Gastrocnemius medialis (tissue), 4 donors: Measurements from ENCODE around the gene CMC1.

Source experiments
- POLR2A ChIP-seq, 2 donors: fragments of 450-650 bp; IDR thresholded peaks; one replicate each; pipeline ENCODE4 v1.6.1; 2017; ENCODE audit warnings: antibody characterized with exemption in 2 of 2, mild to moderate bottlenecking in 2 of 2, moderate library complexity in 2 of 2
- TF ChIP-seq, protein P1 (sequence below), 5 experiments: fragments of 450-650 bp in 3 of 5; fragments of 200-600 bp in 2 of 5; sonication (generic) in 2 of 5; IDR thresholded peaks in 4 of 5; conservative IDR thresholded peaks in 1 of 5; 1 replicate in 4 of 5; 2 replicates in 1 of 5; pipeline ENCODE4 v1.5.1; 2016 to 2019; ENCODE audit warnings: antibody characterized with exemption in 5 of 5, mild to moderate bottlenecking in 3 of 5, moderate library complexity in 3 of 5

DNA sequence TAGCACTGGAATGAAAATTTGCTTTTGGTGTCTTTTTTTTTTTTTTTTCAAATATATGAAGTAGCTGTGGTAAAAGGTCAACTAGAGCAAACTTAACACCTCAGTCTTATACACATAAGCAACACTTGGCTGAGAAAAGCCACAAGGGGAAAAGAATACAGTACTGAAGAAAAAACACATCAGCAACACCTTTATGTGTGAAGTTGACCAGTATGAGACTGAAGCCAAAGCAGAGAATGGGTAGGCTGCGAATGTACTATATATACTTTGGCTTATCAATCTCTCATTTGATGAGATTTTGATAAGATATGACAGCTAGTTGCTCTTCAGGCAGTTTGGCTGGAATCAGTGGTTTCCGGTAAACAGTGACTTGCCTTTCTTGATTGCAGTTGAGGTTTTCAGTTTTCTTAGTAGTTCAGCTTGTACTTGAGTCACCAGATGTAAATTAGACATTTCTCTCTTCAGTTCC lies 85.1 kb downstream of the CMC1 start:
- TF ChIP-seq POLR2A (IDR thresholded peaks at IDR 0.05), result no peak
- TF ChIP-seq, protein P1, sequence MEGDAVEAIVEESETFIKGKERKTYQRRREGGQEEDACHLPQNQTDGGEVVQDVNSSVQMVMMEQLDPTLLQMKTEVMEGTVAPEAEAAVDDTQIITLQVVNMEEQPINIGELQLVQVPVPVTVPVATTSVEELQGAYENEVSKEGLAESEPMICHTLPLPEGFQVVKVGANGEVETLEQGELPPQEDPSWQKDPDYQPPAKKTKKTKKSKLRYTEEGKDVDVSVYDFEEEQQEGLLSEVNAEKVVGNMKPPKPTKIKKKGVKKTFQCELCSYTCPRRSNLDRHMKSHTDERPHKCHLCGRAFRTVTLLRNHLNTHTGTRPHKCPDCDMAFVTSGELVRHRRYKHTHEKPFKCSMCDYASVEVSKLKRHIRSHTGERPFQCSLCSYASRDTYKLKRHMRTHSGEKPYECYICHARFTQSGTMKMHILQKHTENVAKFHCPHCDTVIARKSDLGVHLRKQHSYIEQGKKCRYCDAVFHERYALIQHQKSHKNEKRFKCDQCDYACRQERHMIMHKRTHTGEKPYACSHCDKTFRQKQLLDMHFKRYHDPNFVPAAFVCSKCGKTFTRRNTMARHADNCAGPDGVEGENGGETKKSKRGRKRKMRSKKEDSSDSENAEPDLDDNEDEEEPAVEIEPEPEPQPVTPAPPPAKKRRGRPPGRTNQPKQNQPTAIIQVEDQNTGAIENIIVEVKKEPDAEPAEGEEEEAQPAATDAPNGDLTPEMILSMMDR (IDR thresholded peaks at IDR 0.05 in 4 of 5, conservative IDR thresholded peaks at IDR 0.05 in 1 of 5), result no peak
